CD4-positive, alpha-beta T cell (primary cell): ENCODE results near the gene ZGPAT. TPM values are rescaled to one million over a fixed set of nuclear protein-coding genes. Genes with fewer than 3 reads are reported as not detected.

Source experiments
- ATAC-seq: fragments of 200-7000 bp; cut with Tn5 transposase; one replicate; pipeline ENCODE4 v1.10.0; 2022; ENCODE audit warnings: mild to moderate bottlenecking; ENCODE audit not compliant: poor library complexity
- CTCF ChIA-PET: fragments of 350-600 bp; sonication (Branson Sonifier 250); formaldehyde crosslinking; loops from one replicate; lab custom pipeline; 2021; ENCODE audit warnings: antibody characterized with exemption, inconsistent platforms; lab: Charles Lee
- POLR2A ChIA-PET: fragments of 350-600 bp; sonication (Branson Sonifier 250); formaldehyde crosslinking; loops from one replicate; lab custom pipeline; 2021; ENCODE audit warnings: antibody characterized with exemption, inconsistent platforms; lab: Charles Lee
- DNase-seq, 14 experiments: peaks; one replicate each; pipeline ENCODE4 v3.0.0-alpha.2; 2013 to 2020; ENCODE audit warnings: mixed read lengths in 2 of 14
- H3K27ac ChIP-seq, 2 donors: one replicate each; pipeline versions ENCODE4 v1.5.1 to v1.7.0; 2013; ENCODE audit warnings: low read length in 2 of 2, low read depth in 1 of 2, mild to moderate bottlenecking in 1 of 2
- H3K27me3 ChIP-seq, 2 experiments: 1 replicate in 1 of 2; 2 replicates in 1 of 2; pipeline versions ENCODE4 v1.6.1 to v1.7.0; 2013; ENCODE audit warnings: low read length in 2 of 2, control low read depth in 1 of 2, mild to moderate bottlenecking in 1 of 2, moderate library complexity in 1 of 2; ENCODE audit not compliant: insufficient read depth in 2 of 2, control insufficient read depth in 1 of 2
- H3K36me3 ChIP-seq: one replicate; pipeline ENCODE4 v1.6.1; 2013; ENCODE audit warnings: low read length, control low read depth; ENCODE audit not compliant: insufficient read depth
- H3K4me1 ChIP-seq: one replicate; pipeline ENCODE4 v1.6.1; 2013; ENCODE audit warnings: low read length, control low read depth; ENCODE audit not compliant: insufficient read depth
- H3K4me3 ChIP-seq: one replicate; pipeline ENCODE4 v1.5.1; 2013; ENCODE audit warnings: mild to moderate bottlenecking, low read length, moderate library complexity
- H3K9me3 ChIP-seq, 2 experiments: 1 replicate in 1 of 2; 2 replicates in 1 of 2; pipeline versions ENCODE4 v1.6.1 to v1.7.0; 2013; ENCODE audit warnings: low read length in 2 of 2, mild to moderate bottlenecking in 2 of 2, control low read depth in 1 of 2, moderate library complexity in 1 of 2; ENCODE audit not compliant: control insufficient read depth in 1 of 2, insufficient read depth in 1 of 2
- H3K27ac Mint-ChIP-seq: one replicate; pipeline ENCODE4 v1.8.0; 2020; ENCODE audit warnings: mixed read lengths
- H3K27me3 Mint-ChIP-seq: one replicate; pipeline ENCODE4 v1.8.0; 2021; ENCODE audit warnings: mixed read lengths
- H3K36me3 Mint-ChIP-seq: one replicate; pipeline ENCODE4 v1.8.0; 2021; ENCODE audit warnings: low read depth, mixed read lengths
- H3K4me1 Mint-ChIP-seq: one replicate; pipeline ENCODE4 v1.8.0; 2021; ENCODE audit warnings: low read depth, mixed read lengths
- H3K4me3 Mint-ChIP-seq: one replicate; pipeline ENCODE4 v1.8.0; 2020; ENCODE audit warnings: mild to moderate bottlenecking, mixed read lengths
- H3K9me3 Mint-ChIP-seq: one replicate; pipeline ENCODE4 v1.8.0; 2020; ENCODE audit warnings: mixed read lengths
- CTCF ChIP-seq: fragments of 200-600 bp; IDR thresholded peaks from one replicate; pipeline ENCODE4 v1.8.0; 2022; ENCODE audit warnings: antibody characterized with exemption, mild to moderate bottlenecking
- intact Hi-C, 2 experiments: fragments of 100-400 bp; cut with DNase I in 1 of 2; cut with micrococcal nuclease in 1 of 2; formaldehyde crosslinking; loops; one replicate each; pipeline versions ENCODE4 v1.15.1 to v1.9.0; 2023 to 2025; cut with DNase I, micrococcal nuclease
- total RNA-seq, 174 experiments: library from RNA in 2 of 174; stranded (reverse) in 2 of 174; gene quantifications; one replicate each; pipeline ENCODE4 v1.2.3 and lab custom pipeline; 2021 to 2026

ZGPAT gene
- total RNA-seq, 2 experiments from 2014 or later: 28.2 to 33.4 TPM

DNA sequence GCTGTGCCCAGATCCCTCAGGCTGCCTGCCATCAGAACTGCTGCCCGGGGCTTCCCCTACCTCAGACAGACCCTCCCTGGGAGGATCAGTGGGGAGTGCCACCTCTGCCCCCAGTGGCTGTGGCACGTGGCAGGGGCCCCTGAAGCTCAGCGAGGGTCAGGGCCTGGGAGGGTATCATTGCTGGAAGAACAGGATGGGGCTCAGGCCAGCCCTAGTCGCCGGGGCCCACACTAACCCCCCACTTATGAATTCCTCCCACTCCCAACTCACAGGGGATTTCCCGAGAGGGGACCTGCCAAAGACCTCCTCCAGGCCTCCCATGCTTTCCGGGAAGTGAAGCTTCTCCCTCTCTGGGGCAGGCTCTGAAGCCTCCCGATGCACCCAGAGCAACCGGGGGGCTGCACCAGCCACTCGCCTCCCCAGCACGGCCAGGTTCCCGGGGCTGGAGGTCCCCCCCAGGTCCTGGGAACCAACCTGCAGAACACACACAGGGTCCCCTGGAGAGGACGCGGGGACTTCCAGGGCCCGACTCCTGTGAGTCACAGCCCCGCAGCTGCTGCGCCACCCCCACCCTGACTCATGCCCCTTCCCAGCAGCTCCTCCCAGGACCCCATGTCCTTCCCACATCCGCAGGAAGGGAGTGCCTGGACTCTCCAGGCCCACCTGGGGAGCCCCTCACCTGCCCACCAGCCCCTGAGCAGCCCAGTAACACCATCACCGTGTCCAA lies 8.9 kb upstream of the ZGPAT start:
- intact Hi-C loops: no loop called here
- Mint-ChIP-seq H3K4me3 (no peak overlapping the region), H3K9me3 (no peaks in the 10 kb centered on the region), H3K27me3 (no peaks in the 10 kb centered on the region), H3K27ac (no peak overlapping the region), H3K4me1 (peaks cover 4% of the 10 kb centered on the region), H3K36me3 (peaks cover 4% of the 10 kb centered on the region)
- TF ChIP-seq CTCF: no peak
- ChIA-PET POLR2A (interaction anchor here (1.4 kb wide), 1 partner anchor 8 kb away, joined by 8 read pairs; the partner anchor contains the start of genes ARFRP1 and ZGPAT), CTCF (no interaction called here)
- Histone ChIP-seq H3K4me1 (peaks cover 71% of the 10 kb centered on the region), H3K27me3 (no peaks in the 10 kb centered on the region), H3K4me3 (no peak overlapping the region), H3K27ac (no peak overlapping the region), H3K36me3 (peaks cover 13% of the 10 kb centered on the region), H3K9me3 (no peaks in the 10 kb centered on the region)
- DNase-seq (peak in 2 of 14 experiments; percentile 30 to 54), ATAC-seq (no peak)

GRCh38 chr20:63699466-63700198 lies 8.2 kb upstream of the ZGPAT start:
- no peaks in the 10 kb centered on the region for H3K9me3 ChIP-seq
- ChIA-PET POLR2A (no interaction called here), CTCF (no interaction called here)
- peaks cover 64% of the 10 kb centered on the region for H3K4me1 ChIP-seq
- H3K4me1 Mint-ChIP-seq: peaks cover 4% of the 10 kb centered on the region
- no peak for ATAC-seq
- H3K36me3 Mint-ChIP-seq: peaks cover 4% of the 10 kb centered on the region
- peaks cover 20% of the 10 kb centered on the region for H3K36me3 ChIP-seq
- no peak overlapping the region for H3K4me3 ChIP-seq
- H3K4me3 Mint-ChIP-seq: no peak overlapping the region
- H3K27ac ChIP-seq: no peak overlapping the region
- no peak overlapping the region for H3K27ac Mint-ChIP-seq
- no peak for TF ChIP-seq CTCF
- intact Hi-C loops: loop anchor here in 1 of 2 experiments (10.0 kb wide), 1 partner anchor 275 kb away; the partner anchor contains the start of gene SAMD10
- no peaks in the 10 kb centered on the region for H3K9me3 Mint-ChIP-seq
- H3K27me3 Mint-ChIP-seq: no peaks in the 10 kb centered on the region
- no peaks in the 10 kb centered on the region for H3K27me3 ChIP-seq
- peak in 1 of 14 experiments; percentile 25 for DNase-seq

GRCh38 chr20:63700199-63701050 lies 7.4 kb upstream of the ZGPAT start:
- DNase-seq (peak in 1 of 14 experiments; percentile 29), ATAC-seq (no peak)
- Mint-ChIP-seq H3K27ac (no peak overlapping the region), H3K4me1 (peaks cover 10% of the 10 kb centered on the region), H3K4me3 (no peak overlapping the region), H3K36me3 (peaks cover 12% of the 10 kb centered on the region), H3K27me3 (no peaks in the 10 kb centered on the region), H3K9me3 (no peaks in the 10 kb centered on the region)
- Histone ChIP-seq H3K4me3 (no peak overlapping the region), H3K27me3 (no peaks in the 10 kb centered on the region), H3K27ac (no peak overlapping the region), H3K9me3 (no peaks in the 10 kb centered on the region), H3K36me3 (peaks cover 28% of the 10 kb centered on the region), H3K4me1 (peaks cover 62% of the 10 kb centered on the region)
- intact Hi-C loops: loop anchor here in 1 of 2 experiments (10.0 kb wide), 1 partner anchor 274 kb away; the partner anchor contains the start of gene SAMD10
- ChIA-PET CTCF (no interaction called here), POLR2A (no interaction called here)
- TF ChIP-seq CTCF: no peak
